Measurements from ENCODE around the gene DUSP3. TPM values are rescaled to one million over a fixed set of nuclear protein-coding genes. Genes with fewer than 3 reads are reported as not detected.

Gene DUSP3
- total RNA-seq, 1 experiment from 2014 or later, result 16.9 TPM

DNA sequence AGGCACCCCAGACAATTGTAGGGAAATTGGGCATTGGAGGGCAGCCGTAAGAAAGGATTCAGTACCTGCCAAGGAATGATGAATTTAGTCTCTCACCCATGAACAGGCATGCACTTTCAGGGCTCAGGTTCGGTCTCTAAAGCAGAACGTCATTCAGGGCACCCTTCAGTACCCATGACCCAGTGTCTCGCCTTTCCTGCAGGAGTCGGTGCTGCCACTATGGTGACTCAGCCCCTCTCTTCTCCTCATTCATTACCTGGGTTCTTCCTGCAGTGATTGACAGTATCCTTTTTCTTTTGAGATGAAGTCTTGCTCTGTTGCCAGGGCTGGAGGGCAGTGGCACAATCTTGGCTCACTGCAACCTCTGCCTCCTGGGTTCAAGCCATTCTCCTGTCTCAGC, 28.6 kb downstream of the DUSP3 start:
- Histone ChIP-seq H3K23me2 (ENCODE audit: insufficient read length, low read depth, low read length, poor library complexity, severe bottlenecking) (no peaks in the 10 kb centered on the region), H2BK12ac (ENCODE audit: insufficient read length, low read depth, low read length) (no peak overlapping the region), H4K5ac (ENCODE audit: insufficient read length, low read depth, low read length) (no peak overlapping the region), H4K91ac (ENCODE audit: insufficient read length, low read depth, low read length) (no peak overlapping the region), H3K79me2 (ENCODE audit: insufficient read depth, low read length) (no peaks in the 10 kb centered on the region), H4K20me1 (ENCODE audit: control insufficient read depth, insufficient read depth, insufficient read length) (no peaks in the 10 kb centered on the region), H3K27ac (ENCODE audit: insufficient read length, low read depth, low read length) (no peak overlapping the region), H4K8ac (replicated peaks; ENCODE audit: insufficient read length, low read depth, low read length) (no peak overlapping the region), H3K79me1 (ENCODE audit: insufficient read depth, low read depth, low read length, poor library complexity, severe bottlenecking) (no peaks in the 10 kb centered on the region), H2AK5ac (ENCODE audit: insufficient read length, low read length) (no peak overlapping the region), H3T11ph (ENCODE audit: low read length) (no peak overlapping the region), H2BK15ac (ENCODE audit: low read depth, low read length) (no peak overlapping the region), H2BK20ac (ENCODE audit: low read depth, low read length, poor library complexity, severe bottlenecking) (no peak overlapping the region), H3K14ac (ENCODE audit: insufficient read depth, low read length) (no peak overlapping the region), H3K56ac (ENCODE audit: insufficient read length, low read depth, low read length) (no peak overlapping the region), H3K18ac (ENCODE audit: insufficient read length, low read depth, low read length) (no peak overlapping the region), H3K9me3 (ENCODE audit: control insufficient read depth, low read depth, low read length) (no peaks in the 10 kb centered on the region), H2BK5ac (ENCODE audit: insufficient read length, low read length) (no peak overlapping the region), H2BK120ac (ENCODE audit: low read depth, low read length, poor library complexity, severe bottlenecking) (no peak overlapping the region), H3K4me2 (ENCODE audit: insufficient read depth, insufficient read length, low read length) (no peak overlapping the region), H3K4me1 (ENCODE audit: insufficient read depth, low read length) (no peaks in the 10 kb centered on the region), H3K27me3 (ENCODE audit: insufficient read depth, low read length) (peaks cover 4% of the 10 kb centered on the region; the same call in 1 of the 2 replicates), H3K23ac (ENCODE audit: insufficient read length, low read depth, low read length) (no peak overlapping the region), H3K9ac (ENCODE audit: extremely low read depth, insufficient read length, low read length) (no peak overlapping the region), H2AFZ (ENCODE audit: low read length) (no peak overlapping the region), H3K4ac (ENCODE audit: low read depth, low read length) (no peak overlapping the region)
- Mint-ChIP-seq H3K4me3 (no peak overlapping the region), H3K36me3 (ENCODE audit: insufficient read depth in 1 of 3, low read depth in 3 of 3) (no peaks in the 10 kb centered on the region), H3K27ac (no peak overlapping the region), H3K27me3 (ENCODE audit: low read depth) (peaks cover 3% of the 10 kb centered on the region), H3K4me1 (peaks cover 22 to 24% of the 10 kb centered on the region in 2 experiments), H3K9me3 (no peaks in the 10 kb centered on the region)
- TF ChIP-seq, protein P1, sequence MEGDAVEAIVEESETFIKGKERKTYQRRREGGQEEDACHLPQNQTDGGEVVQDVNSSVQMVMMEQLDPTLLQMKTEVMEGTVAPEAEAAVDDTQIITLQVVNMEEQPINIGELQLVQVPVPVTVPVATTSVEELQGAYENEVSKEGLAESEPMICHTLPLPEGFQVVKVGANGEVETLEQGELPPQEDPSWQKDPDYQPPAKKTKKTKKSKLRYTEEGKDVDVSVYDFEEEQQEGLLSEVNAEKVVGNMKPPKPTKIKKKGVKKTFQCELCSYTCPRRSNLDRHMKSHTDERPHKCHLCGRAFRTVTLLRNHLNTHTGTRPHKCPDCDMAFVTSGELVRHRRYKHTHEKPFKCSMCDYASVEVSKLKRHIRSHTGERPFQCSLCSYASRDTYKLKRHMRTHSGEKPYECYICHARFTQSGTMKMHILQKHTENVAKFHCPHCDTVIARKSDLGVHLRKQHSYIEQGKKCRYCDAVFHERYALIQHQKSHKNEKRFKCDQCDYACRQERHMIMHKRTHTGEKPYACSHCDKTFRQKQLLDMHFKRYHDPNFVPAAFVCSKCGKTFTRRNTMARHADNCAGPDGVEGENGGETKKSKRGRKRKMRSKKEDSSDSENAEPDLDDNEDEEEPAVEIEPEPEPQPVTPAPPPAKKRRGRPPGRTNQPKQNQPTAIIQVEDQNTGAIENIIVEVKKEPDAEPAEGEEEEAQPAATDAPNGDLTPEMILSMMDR (conservative IDR thresholded peaks at IDR 0.05), result no peak
- DNase-seq, result no peak
- no CpG with 5 or more reads among the region's 5 CpGs for WGBS (ENCODE audit: extremely low coverage, insufficient read length, low lambda C conversion rate)
